Liver (tissue), 9 donors: ENCODE results near the gene UROC1. TPM values are rescaled to one million over a fixed set of nuclear protein-coding genes. Genes with fewer than 3 reads are reported as not detected.

Source experiments
- DNase-seq: peaks from one replicate; pipeline ENCODE4 v3.0.0-alpha.2; 2017; ENCODE audit warnings: low spot score
- H3K27ac ChIP-seq, 2 donors: one replicate each; pipeline ENCODE4 v1.7.0; 2013; ENCODE audit warnings: inconsistent platforms in 2 of 2, low read length in 2 of 2, control low read depth in 1 of 2, low read depth in 1 of 2, mild to moderate bottlenecking in 1 of 2
- H3K27me3 ChIP-seq, 4 donors: one replicate each; pipeline versions ENCODE4 v1.6.1 to v1.7.0; 2013; ENCODE audit warnings: low read length in 3 of 4, inconsistent platforms in 1 of 4, mild to moderate bottlenecking in 1 of 4, moderate library complexity in 1 of 4; ENCODE audit not compliant: control insufficient read depth in 4 of 4, insufficient read depth in 4 of 4
- H3K36me3 ChIP-seq, 4 donors: one replicate each; pipeline versions ENCODE4 v1.6.1 to v1.7.0; 2013; ENCODE audit warnings: low read length in 3 of 4, mild to moderate bottlenecking in 3 of 4, low read depth in 1 of 4, moderate library complexity in 1 of 4; ENCODE audit not compliant: control insufficient read depth in 4 of 4, insufficient read depth in 3 of 4
- H3K4me1 ChIP-seq, 4 donors: one replicate each; pipeline versions ENCODE4 v1.6.1 to v1.7.0; 2013; ENCODE audit warnings: low read length in 3 of 4, mild to moderate bottlenecking in 3 of 4, moderate library complexity in 1 of 4; ENCODE audit not compliant: control insufficient read depth in 4 of 4, insufficient read depth in 4 of 4
- H3K4me3 ChIP-seq, 3 donors: one replicate each; pipeline versions ENCODE4 v1.6.1 to v1.7.0; 2013; ENCODE audit warnings: low read length in 3 of 3, control low read depth in 1 of 3, low read depth in 1 of 3, mild to moderate bottlenecking in 1 of 3
- H3K9ac ChIP-seq, 2 donors: one replicate each; pipeline ENCODE4 v1.7.0; 2013; ENCODE audit warnings: low read length in 2 of 2, mild to moderate bottlenecking in 2 of 2, moderate library complexity in 2 of 2, control low read depth in 1 of 2, low read depth in 1 of 2
- H3K9me3 ChIP-seq, 4 donors: one replicate each; pipeline versions ENCODE4 v1.6.1 to v1.7.0; 2013; ENCODE audit warnings: low read length in 3 of 4; ENCODE audit not compliant: control insufficient read depth in 4 of 4
- EGR1 ChIP-seq, 2 donors: IDR thresholded peaks; 2 replicates each; pipeline ENCODE4 v1.6.1; 2016 to 2018; ENCODE audit warnings: antibody characterized with exemption in 2 of 2, low read depth in 2 of 2
- GABPA ChIP-seq, 2 donors: IDR thresholded peaks in 1 of 2; conservative IDR thresholded peaks in 1 of 2; 2 replicates each; pipeline ENCODE4 v1.6.1; 2016; ENCODE audit warnings: antibody characterized with exemption in 2 of 2, mild to moderate bottlenecking in 1 of 2, moderate library complexity in 1 of 2
- JUND ChIP-seq, 2 donors: IDR thresholded peaks; 2 replicates each; pipeline ENCODE4 v1.6.1; 2016; ENCODE audit warnings: antibody characterized with exemption in 2 of 2
- NR2F2 ChIP-seq: IDR thresholded peaks from 2 replicates; pipeline ENCODE4 v1.6.1; 2016; ENCODE audit warnings: antibody characterized with exemption
- RAD21 ChIP-seq, 2 donors: IDR thresholded peaks; 2 replicates each; pipeline ENCODE4 v1.6.1; 2016; ENCODE audit warnings: antibody characterized with exemption in 2 of 2, mild to moderate bottlenecking in 2 of 2
- WGBS: extraction: QIAGEN DNeasy Blood & Tissue Kit; methylation state at CpG from one replicate; pipeline ENCODE4 v1.1.7; 2013; 5-methylcytosine and 5-hydroxymethylcytosine counted together
- polyA plus RNA-seq, 2 donors: library from polyadenylated mRNA; stranded (reverse) in 1 of 2; unstranded in 1 of 2; fragments of 200-250 nt in 1 of 2; fragments of >200 nt in 1 of 2; fragmentation: Nextera tagmentation in 1 of 2; extraction: Ambion mirVana in 1 of 2; gene quantifications; one replicate each; pipeline versions ENCODE4 v1.2.1 to v1.2.3, GENCODE V29; 2013 to 2015
- total RNA-seq, 2 donors: library from RNA; depleted of rRNA; stranded (reverse); fragments of >200 nt; gene quantifications; one replicate each; pipeline ENCODE4 v1.2.3, GENCODE V29; 2014
- TF ChIP-seq, protein P1 (sequence below): fragments of 150-350 bp; IDR thresholded peaks from 2 replicates; pipeline ENCODE4 v1.5.1; 2017; ENCODE audit warnings: improper control_type of control experiment, low read depth, low read length; ENCODE audit not compliant: missing input control
- TF ChIP-seq, protein P2 (sequence below): IDR thresholded peaks from 2 replicates; pipeline ENCODE4 v1.6.1; 2016; ENCODE audit warnings: antibody characterized with exemption
- TF ChIP-seq, protein P3 (sequence below): IDR thresholded peaks from 2 replicates; pipeline ENCODE4 v1.6.1; 2016; ENCODE audit warnings: antibody characterized with exemption, mild to moderate bottlenecking
- donor health status: healthy.
- donor health status: healthy.
- donor health status: healthy.
- donor health status: healthy.
- donor health status: healthy.

UROC1 gene
- total and polyA plus RNA-seq, 4 donors, result 5.9 to 28.4 (median 18.2) TPM

DNA sequence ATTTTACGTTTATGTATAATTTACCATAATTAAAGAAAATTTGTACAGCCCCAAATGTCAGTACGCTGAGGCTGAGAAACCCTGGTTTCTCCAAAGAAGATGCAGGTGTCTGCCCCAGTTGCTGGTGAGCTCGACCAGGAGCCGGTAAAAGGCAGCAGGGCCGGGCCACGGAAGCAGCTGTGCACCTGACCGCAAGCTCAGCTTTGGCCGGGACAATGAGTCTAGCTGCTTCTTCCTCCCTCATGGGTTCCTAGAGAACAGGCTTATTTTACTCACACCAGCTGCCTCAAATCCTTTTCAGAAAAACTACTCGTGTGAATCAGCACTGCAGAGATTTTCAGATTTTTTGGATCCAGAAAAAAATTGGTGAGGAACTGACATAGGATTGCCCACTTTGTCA is 23.8 kb downstream of the UROC1 start:
- no peaks in the 10 kb centered on the region for H3K9me3 ChIP-seq
- TF ChIP-seq, protein P1, sequence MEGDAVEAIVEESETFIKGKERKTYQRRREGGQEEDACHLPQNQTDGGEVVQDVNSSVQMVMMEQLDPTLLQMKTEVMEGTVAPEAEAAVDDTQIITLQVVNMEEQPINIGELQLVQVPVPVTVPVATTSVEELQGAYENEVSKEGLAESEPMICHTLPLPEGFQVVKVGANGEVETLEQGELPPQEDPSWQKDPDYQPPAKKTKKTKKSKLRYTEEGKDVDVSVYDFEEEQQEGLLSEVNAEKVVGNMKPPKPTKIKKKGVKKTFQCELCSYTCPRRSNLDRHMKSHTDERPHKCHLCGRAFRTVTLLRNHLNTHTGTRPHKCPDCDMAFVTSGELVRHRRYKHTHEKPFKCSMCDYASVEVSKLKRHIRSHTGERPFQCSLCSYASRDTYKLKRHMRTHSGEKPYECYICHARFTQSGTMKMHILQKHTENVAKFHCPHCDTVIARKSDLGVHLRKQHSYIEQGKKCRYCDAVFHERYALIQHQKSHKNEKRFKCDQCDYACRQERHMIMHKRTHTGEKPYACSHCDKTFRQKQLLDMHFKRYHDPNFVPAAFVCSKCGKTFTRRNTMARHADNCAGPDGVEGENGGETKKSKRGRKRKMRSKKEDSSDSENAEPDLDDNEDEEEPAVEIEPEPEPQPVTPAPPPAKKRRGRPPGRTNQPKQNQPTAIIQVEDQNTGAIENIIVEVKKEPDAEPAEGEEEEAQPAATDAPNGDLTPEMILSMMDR, result no peak
- TF ChIP-seq, protein P2, sequence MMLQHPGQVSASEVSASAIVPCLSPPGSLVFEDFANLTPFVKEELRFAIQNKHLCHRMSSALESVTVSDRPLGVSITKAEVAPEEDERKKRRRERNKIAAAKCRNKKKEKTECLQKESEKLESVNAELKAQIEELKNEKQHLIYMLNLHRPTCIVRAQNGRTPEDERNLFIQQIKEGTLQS, result no peak
- TF ChIP-seq, protein P3, sequence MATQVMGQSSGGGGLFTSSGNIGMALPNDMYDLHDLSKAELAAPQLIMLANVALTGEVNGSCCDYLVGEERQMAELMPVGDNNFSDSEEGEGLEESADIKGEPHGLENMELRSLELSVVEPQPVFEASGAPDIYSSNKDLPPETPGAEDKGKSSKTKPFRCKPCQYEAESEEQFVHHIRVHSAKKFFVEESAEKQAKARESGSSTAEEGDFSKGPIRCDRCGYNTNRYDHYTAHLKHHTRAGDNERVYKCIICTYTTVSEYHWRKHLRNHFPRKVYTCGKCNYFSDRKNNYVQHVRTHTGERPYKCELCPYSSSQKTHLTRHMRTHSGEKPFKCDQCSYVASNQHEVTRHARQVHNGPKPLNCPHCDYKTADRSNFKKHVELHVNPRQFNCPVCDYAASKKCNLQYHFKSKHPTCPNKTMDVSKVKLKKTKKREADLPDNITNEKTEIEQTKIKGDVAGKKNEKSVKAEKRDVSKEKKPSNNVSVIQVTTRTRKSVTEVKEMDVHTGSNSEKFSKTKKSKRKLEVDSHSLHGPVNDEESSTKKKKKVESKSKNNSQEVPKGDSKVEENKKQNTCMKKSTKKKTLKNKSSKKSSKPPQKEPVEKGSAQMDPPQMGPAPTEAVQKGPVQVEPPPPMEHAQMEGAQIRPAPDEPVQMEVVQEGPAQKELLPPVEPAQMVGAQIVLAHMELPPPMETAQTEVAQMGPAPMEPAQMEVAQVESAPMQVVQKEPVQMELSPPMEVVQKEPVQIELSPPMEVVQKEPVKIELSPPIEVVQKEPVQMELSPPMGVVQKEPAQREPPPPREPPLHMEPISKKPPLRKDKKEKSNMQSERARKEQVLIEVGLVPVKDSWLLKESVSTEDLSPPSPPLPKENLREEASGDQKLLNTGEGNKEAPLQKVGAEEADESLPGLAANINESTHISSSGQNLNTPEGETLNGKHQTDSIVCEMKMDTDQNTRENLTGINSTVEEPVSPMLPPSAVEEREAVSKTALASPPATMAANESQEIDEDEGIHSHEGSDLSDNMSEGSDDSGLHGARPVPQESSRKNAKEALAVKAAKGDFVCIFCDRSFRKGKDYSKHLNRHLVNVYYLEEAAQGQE, result no peak
- no peak for TF ChIP-seq RAD21 (IDR thresholded peaks at IDR 0.05)
- TF ChIP-seq EGR1 (IDR thresholded peaks at IDR 0.05; ENCODE audit: low read depth in 2 of 2), result no peak
- DNase-seq, result no peak
- no peak overlapping the region for H3K9ac ChIP-seq
- 86% methylated on average over 9 of the region's 9 CpGs for WGBS
- H3K4me3 ChIP-seq, result no peak overlapping the region
- H3K36me3 ChIP-seq, result peaks cover 0 to 39% (median 26%) of the 10 kb centered on the region in 4 donors
- peaks cover 0 to 6% (median 1%) of the 10 kb centered on the region in 4 donors for H3K4me1 ChIP-seq
- H3K27me3 ChIP-seq, result no peaks in the 10 kb centered on the region
- H3K27ac ChIP-seq, result no peak overlapping the region

DNA sequence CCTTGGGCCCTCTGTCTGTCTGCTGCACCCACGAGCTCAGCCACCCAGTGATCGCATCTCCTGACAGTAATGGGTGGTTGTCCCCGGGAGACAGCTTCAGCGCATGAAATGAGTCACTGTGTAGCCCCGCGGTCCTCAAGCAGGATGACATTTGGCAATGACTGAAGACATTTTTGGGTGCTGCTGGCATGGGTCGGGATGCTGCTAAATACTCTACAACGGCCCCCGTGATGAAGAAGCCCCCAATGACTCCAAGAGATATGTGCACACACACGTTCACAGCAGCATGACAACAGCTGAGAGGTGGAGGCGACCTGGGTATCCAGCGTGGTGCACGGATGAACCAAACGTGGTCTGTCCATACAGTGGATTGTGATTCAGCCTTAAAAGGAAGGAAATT is 24.5 kb downstream of the UROC1 start:
- 87% methylated on average over 14 of the region's 14 CpGs for WGBS
- DNase-seq, result no peak
- no peak overlapping the region for H3K9ac ChIP-seq
- H3K4me3 ChIP-seq, result no peak overlapping the region
- no peak overlapping the region for H3K27ac ChIP-seq
- peaks cover 0 to 44% (median 28%) of the 10 kb centered on the region in 4 donors for H3K36me3 ChIP-seq
- no peak for TF ChIP-seq JUND (IDR thresholded peaks at IDR 0.05)
- no peak for TF ChIP-seq GABPA (IDR thresholded peaks at IDR 0.05 in 1 of 2, conservative IDR thresholded peaks at IDR 0.05 in 1 of 2)
- TF ChIP-seq NR2F2, result no peak
- TF ChIP-seq, protein P3, result no peak
- peaks cover 0 to 8% (median 1%) of the 10 kb centered on the region in 4 donors for H3K4me1 ChIP-seq
- H3K27me3 ChIP-seq, result no peaks in the 10 kb centered on the region
- no peaks in the 10 kb centered on the region for H3K9me3 ChIP-seq
